GM12878 (cell line): ENCODE data around the gene CBFB. TPM values are rescaled to one million over a fixed set of nuclear protein-coding genes. Genes with fewer than 3 reads are reported as not detected.

Experiments
- ATAC-seq: fragments of 200-7000 bp; cut with Tn5 transposase; 3 replicates; pipeline ENCODE4 v1.9.1; 2020; ENCODE audit warnings: mild to moderate bottlenecking, moderate library complexity
- BruUV-seq: library from RNA; stranded (reverse); fragments of 400-500 nt; replicated peaks from 2 replicates; lab custom pipeline; 2021; lab: Mats Ljungman, UMichigan
- CTCF ChIA-PET: fragments of 300-600 bp; sonication (Branson Sonifier 250); formaldehyde crosslinking; extraction: SDS; loops from one replicate; lab custom pipeline; 2021; ENCODE audit warnings: inconsistent platforms; lab: Yijun Ruan, JAX
- POLR2A ChIA-PET: fragments of 350-600 bp; formaldehyde crosslinking; extraction: SDS; loops from one replicate; lab custom pipeline; 2021; ENCODE audit warnings: inconsistent platforms; lab: Charles Lee
- RAD21 ChIA-PET: fragments of 300-600 bp; sonication (Branson Sonifier 250); formaldehyde crosslinking; loops from one replicate; lab custom pipeline; 2023; ENCODE audit warnings: antibody characterized with exemption; ENCODE audit not compliant: unreplicated experiment; lab: Charles Lee
- SMC1A ChIA-PET: fragments of 300-600 bp; sonication (Branson Sonifier 250); formaldehyde crosslinking; loops from one replicate; lab custom pipeline; 2023; ENCODE audit not compliant: unreplicated experiment, uncharacterized antibody; lab: Charles Lee
- DNase-seq: peaks from one replicate; pipeline ENCODE4 v3.0.0-alpha.2; 2011; ENCODE audit warnings: low read depth, low spot score
- FAIRE-seq: peaks from 3 replicates; lab custom pipeline; 2011; peaks lifted over from hg19 to GRCh38; lab: Jason Lieb, UNC
- H2AFZ ChIP-seq: 2 replicates; pipeline ENCODE4 v1.6.0; 2011; ENCODE audit warnings: low read depth, low read length, control low read depth; ENCODE audit not compliant: control insufficient read depth
- H3K27ac ChIP-seq: 2 replicates; pipeline ENCODE4 v1.5.1; 2011; ENCODE audit warnings: control low read depth; ENCODE audit not compliant: control insufficient read depth, insufficient read depth
- H3K27me3 ChIP-seq, 2 experiments: replicated peaks in 1 of 2; 2 replicates each; pipeline versions ENCODE4 v1.6.0 to v1.6.1; 2011; ENCODE audit warnings: low read length in 1 of 2; ENCODE audit not compliant: control insufficient read depth in 2 of 2, insufficient read depth in 2 of 2
- H3K36me3 ChIP-seq, 2 experiments: 2 replicates each; pipeline ENCODE4 v1.5.1; 2011; ENCODE audit warnings: low read length in 1 of 2; ENCODE audit not compliant: control insufficient read depth in 2 of 2, insufficient read depth in 2 of 2
- H3K4me1 ChIP-seq: 2 replicates; pipeline ENCODE4 v1.6.1; 2011; ENCODE audit warnings: mild to moderate bottlenecking, low read length, moderate library complexity, mixed read lengths; ENCODE audit not compliant: control insufficient read depth, insufficient read depth
- H3K4me2 ChIP-seq: 2 replicates; pipeline ENCODE4 v1.6.0; 2011; ENCODE audit warnings: control low read depth; ENCODE audit not compliant: control insufficient read depth, insufficient read depth
- H3K4me3 ChIP-seq: fragments of 200-600 bp; sonication (generic); 2 replicates; pipeline ENCODE4 v1.5.1; 2016
- H3K79me2 ChIP-seq: 2 replicates; pipeline ENCODE4 v1.6.0; 2011; ENCODE audit warnings: low read length; ENCODE audit not compliant: control insufficient read depth, insufficient read depth
- H3K9ac ChIP-seq: 2 replicates; pipeline ENCODE4 v1.8.0; 2011; ENCODE audit warnings: low read length, control low read depth, mixed read lengths; ENCODE audit not compliant: control insufficient read depth, insufficient read depth
- H3K9me3 ChIP-seq: replicated peaks from 3 replicates; pipeline ENCODE4 v1.5.1; 2011; ENCODE audit warnings: mild to moderate bottlenecking, low read length; ENCODE audit not compliant: control insufficient read depth, insufficient read depth
- H4K20me1 ChIP-seq: 2 replicates; pipeline ENCODE4 v1.6.0; 2011; ENCODE audit not compliant: control insufficient read depth, insufficient read depth
- CHD2 ChIP-seq: IDR thresholded peaks from 2 replicates; pipeline ENCODE4 v1.6.1; 2011; ENCODE audit warnings: low read depth, low read length, improper control_type of control experiment, borderline replicate concordance
- ESRRA ChIP-seq: IDR thresholded peaks from 2 replicates; pipeline ENCODE4 v1.6.1; 2012; ENCODE audit warnings: mild to moderate bottlenecking, low read length, improper control_type of control experiment
- IKZF1 ChIP-seq: fragments of 450-650 bp; conservative IDR thresholded peaks from 2 replicates; pipeline ENCODE4 v1.6.1; 2017; ENCODE audit warnings: antibody characterized with exemption, mild to moderate bottlenecking
- TCF7 ChIP-seq: IDR thresholded peaks from 2 replicates; pipeline ENCODE4 v1.6.1; 2014; ENCODE audit warnings: antibody characterized with exemption, borderline replicate concordance
- ZNF217 ChIP-seq: fragments of 450-650 bp; IDR thresholded peaks from 2 replicates; pipeline ENCODE4 v1.6.1; 2017; ENCODE audit warnings: antibody characterized with exemption, mild to moderate bottlenecking
- ZNF24 ChIP-seq: fragments of 450-650 bp; IDR thresholded peaks from 2 replicates; pipeline ENCODE4 v1.6.1; 2017; ENCODE audit warnings: antibody characterized with exemption, mild to moderate bottlenecking
- WGBS: methylation state at CpG from one replicate; pipeline ENCODE4 v1.1.6; 2016; ENCODE audit warnings: low lambda C conversion rate; ENCODE audit not compliant: insufficient replicate concordance, insufficient coverage; ENCODE audit errors: missing lambda C conversion rate; 5-methylcytosine and 5-hydroxymethylcytosine counted together
- in situ Hi-C: fragments of 300-500 bp; cut with MboI; formaldehyde crosslinking; loops from 9 replicates; pipeline ENCODE4 v1.14.3; 2018; ENCODE audit warnings: mixed read lengths
- intact Hi-C: fragments of 100-400 bp; cut with micrococcal nuclease; formaldehyde crosslinking; loops from one replicate; pipeline ENCODE4 v1.14.2; 2022; ENCODE audit not compliant: unreplicated experiment
- polyA plus RNA-seq, 11 experiments: library from polyadenylated mRNA; depleted of rRNA in 4 of 11; unstranded in 6 of 11; stranded (reverse) in 5 of 11; fragments of >200 nt; fragmentation: Nextera tagmentation in 4 of 11; fragmentation: Illumina TruSeq in 1 of 11; extraction: Ambion mirVana in 4 of 11; extraction: Trizol in 1 of 11; gene quantifications; 1 replicate in 1 of 11; 2 replicates in 10 of 11; pipeline versions ENCODE4 v1.2.1 to v1.2.3, GENCODE V29; 2011 to 2016; ENCODE audit warnings: inconsistent platforms in 2 of 11, missing spikeins in 2 of 11, low read depth in 1 of 11
- total RNA-seq, 4 experiments: library from RNA; depleted of rRNA in 3 of 4; stranded (reverse); fragments of >200 nt in 3 of 4; fragmentation: Illumina TruSeq in 1 of 4; extraction: Trizol in 1 of 4; gene quantifications; 2 replicates each; pipeline versions ENCODE4 v1.2.1 to v1.2.3, GENCODE V29; 2013 to 2021
- TF ChIP-seq, protein P1 (sequence below): IDR thresholded peaks from 2 replicates; pipeline ENCODE4 v1.6.1; 2012; ENCODE audit warnings: low read length, inconsistent platforms

CBFB gene
- total and polyA plus RNA-seq, 10 of the 15 experiments (the other 5 are each of a cell fraction or from before 2014, with no cell fraction given) = 25.3 to 83.8 (median 65.7) TPM

DNA sequence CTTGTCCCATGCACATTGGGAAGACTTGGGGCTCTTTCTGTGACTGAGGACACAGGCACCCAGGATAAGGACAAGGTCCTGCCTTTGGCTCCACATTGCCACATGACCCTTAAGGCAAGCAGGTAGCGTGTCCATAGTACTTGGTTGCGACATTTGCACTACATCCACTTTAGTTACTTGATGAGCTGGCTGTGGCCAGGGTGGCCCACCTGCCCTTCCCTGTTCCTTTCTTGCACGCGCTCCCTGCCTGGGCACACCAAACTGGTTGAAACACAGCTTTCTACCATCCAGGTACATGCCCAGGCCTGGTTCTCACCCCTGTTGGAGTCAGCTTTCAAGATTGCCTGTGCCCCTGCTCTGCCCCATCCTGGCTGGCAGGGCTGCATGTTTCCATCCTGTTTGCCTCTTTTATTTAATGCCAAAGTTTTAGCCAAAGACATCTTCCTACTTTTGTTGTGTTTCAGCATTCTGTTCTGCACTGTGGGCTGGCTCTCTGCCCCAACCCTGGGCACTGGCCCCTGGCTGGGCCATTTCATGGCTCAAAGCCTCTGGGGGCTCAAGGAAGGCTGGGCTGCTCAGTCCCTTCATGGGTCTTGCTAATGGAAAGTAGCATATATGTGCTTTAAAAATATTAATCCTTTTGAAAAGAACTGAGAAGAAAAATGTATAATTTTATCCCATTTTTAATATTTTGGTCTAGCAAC lies 118.6 kb downstream of the CBFB start:
- no peak for FAIRE-seq
- Histone ChIP-seq H2AFZ (no peak overlapping the region), H3K36me3 (peaks cover 20 to 28% of the 10 kb centered on the region in 2 experiments; a peak in 3 of 4 replicates), H3K9me3 (no peaks in the 10 kb centered on the region), H3K4me3 (no peak overlapping the region), H3K4me1 (no peaks in the 10 kb centered on the region; the same call in 1 of the 2 replicates), H3K27me3 (no peaks in the 10 kb centered on the region), H3K9ac (no peak overlapping the region), H3K27ac (no peak overlapping the region), H3K4me2 (no peak overlapping the region), H4K20me1 (no peaks in the 10 kb centered on the region), H3K79me2 (no peaks in the 10 kb centered on the region)
- CTCF ChIA-PET = interaction anchor here (1.4 kb wide), 1 partner anchor 136 kb away, joined by 6 read pairs; no protein-coding TSS in a partner anchor
- in situ Hi-C loops (no loop called here), intact Hi-C loops (no loop called here)
- RAD21 ChIA-PET = interaction anchor here (0.8 kb wide), 1 partner anchor 130 kb away, joined by 4 read pairs; no protein-coding TSS in a partner anchor
- 98% methylated on average over 4 of the region's 4 CpGs for WGBS
- no TSS peak for BruUV-seq
- DNase-seq = no peak
- TF ChIP-seq TCF7 = no peak
- TF ChIP-seq ZNF24 = no peak
- TF ChIP-seq CHD2 = no peak
- TF ChIP-seq, protein P1, sequence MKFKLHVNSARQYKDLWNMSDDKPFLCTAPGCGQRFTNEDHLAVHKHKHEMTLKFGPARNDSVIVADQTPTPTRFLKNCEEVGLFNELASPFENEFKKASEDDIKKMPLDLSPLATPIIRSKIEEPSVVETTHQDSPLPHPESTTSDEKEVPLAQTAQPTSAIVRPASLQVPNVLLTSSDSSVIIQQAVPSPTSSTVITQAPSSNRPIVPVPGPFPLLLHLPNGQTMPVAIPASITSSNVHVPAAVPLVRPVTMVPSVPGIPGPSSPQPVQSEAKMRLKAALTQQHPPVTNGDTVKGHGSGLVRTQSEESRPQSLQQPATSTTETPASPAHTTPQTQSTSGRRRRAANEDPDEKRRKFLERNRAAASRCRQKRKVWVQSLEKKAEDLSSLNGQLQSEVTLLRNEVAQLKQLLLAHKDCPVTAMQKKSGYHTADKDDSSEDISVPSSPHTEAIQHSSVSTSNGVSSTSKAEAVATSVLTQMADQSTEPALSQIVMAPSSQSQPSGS = no peak
- no peak for TF ChIP-seq IKZF1
- no peak for TF ChIP-seq ESRRA
- TF ChIP-seq ZNF217 = no peak
- POLR2A ChIA-PET = interaction anchor here (0.6 kb wide), 1 partner anchor 11 kb away, joined by 4 read pairs; no protein-coding TSS in a partner anchor
- SMC1A ChIA-PET = no interaction called here
- no peak for ATAC-seq
